ENCODE data around the gene CDH6.
"Not testable (repeated sequence)": the region's sequence is repeated elsewhere in the genome, so short reads cannot be mapped to it uniquely, and the experiment has no call there.

CDH6 gene

GRCh38 chr5:31350395-31350794 lies 156.9 kb downstream of the CDH6 start:
- H3K4me3 ChIP-seq (ENCODE audit: low read length) = no peak overlapping the region
- no peak for TF ChIP-seq ZNF274 (IDR thresholded peaks at IDR 0.05; ENCODE audit: low read depth, low read length)

GRCh38 chr5:31355337-31355736 lies 161.9 kb downstream of the CDH6 start:
- no peak for TF ChIP-seq ZNF274 (IDR thresholded peaks at IDR 0.05; ENCODE audit: low read depth, low read length)

DNA sequence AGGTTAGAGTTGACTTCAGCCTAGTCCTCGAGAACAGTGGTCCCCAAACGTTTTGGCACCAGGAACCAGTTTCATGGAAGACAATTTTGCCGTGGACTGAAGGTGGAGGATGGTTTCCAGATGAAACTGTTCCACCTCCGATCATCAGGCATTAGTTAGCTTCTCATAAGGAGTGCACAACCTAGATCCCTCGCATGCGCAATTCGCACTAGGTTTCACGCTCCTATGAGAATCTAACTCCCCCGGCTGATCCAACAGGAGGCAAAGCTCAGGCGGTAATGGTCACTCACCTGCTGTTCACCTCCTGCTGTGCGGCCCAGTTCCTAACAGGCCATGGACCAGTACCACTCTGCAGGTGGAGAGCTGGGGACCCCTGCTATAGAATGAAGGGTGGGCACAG lies 163.6 kb downstream of the CDH6 start:
- no peak overlapping the region for H3K4me3 ChIP-seq (ENCODE audit: low read length)
- TF ChIP-seq ZNF274 (IDR thresholded peaks at IDR 0.05; ENCODE audit: low read depth, low read length) = no peak

More at GRCh38 chr5:31355337-31355736, 161.9 kb downstream of the CDH6 start:
- no peak overlapping the region for H3K4me3 ChIP-seq (ENCODE audit: low read length)

DNA sequence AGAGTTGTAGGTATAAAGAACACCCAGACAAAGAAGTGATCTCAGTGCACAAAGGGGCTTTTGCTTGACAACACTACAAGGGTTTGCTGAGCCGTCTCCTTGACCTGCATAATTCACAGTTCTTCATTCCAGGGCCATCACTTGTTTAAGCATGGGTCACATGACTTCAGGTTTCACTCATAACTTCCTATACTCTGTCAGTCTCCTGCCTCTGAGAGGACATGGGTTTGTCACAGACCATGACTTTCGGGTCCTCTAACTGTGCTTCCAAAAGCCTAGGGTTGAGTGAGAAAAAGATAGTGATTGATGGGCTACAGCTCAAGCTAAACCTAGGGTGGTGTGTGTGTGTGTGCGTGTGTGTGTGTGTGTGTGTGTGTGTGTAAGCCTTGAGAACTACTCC lies 166.4 kb downstream of the CDH6 start:
- no peak for TF ChIP-seq ZNF274 (IDR thresholded peaks at IDR 0.05; ENCODE audit: low read depth, low read length)
- H3K4me3 ChIP-seq (ENCODE audit: low read length) = no peak overlapping the region

- TF ChIP-seq ZNF274 (IDR thresholded peaks at IDR 0.05; ENCODE audit: low read depth, low read length) = no peak
- no peak overlapping the region for H3K4me3 ChIP-seq (ENCODE audit: low read length)
These were observed 167.7 kb downstream of the CDH6 start for GRCh38 chr5:31361234-31361633.

DNA sequence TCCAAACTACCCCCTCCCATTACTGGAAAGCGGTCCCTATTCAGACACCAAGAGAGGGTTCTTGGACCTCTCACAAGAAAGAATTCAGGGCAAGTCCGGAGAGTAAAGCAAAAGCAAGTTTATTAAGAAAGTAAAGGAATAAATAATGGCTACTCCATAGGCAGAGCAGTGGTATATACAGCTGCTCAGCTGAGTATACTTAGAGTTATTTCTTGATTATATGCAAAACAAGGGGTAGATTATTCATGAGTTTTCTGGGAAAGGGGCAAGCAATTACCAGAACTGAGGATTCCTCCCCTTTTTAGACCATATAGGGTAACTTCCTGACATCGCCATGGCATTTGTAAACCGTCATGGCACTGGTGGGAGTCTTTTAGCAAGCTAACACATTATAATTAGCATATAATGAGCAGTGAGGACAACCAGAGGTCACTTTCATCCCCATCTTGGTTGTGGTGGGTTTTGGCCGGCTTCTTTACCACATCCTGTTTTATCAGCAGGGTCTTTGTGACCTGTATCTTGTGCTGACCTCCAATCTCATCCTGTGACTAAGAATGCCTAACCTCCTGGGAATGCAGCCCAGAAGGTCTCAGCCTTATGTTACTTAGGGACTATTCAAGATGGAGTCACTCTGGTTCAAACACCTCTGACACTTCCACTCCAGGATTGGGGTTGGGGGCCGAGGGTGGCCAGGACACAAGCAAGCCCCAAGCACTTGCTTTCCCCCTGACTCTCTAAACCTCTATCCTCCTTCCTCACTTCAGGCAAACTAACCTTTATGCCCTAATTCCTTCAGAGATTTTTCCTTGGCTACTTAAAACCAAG lies 168.4 kb downstream of the CDH6 start:
- not testable (repeated sequence) for H3K4me3 ChIP-seq (ENCODE audit: low read length)

DNA sequence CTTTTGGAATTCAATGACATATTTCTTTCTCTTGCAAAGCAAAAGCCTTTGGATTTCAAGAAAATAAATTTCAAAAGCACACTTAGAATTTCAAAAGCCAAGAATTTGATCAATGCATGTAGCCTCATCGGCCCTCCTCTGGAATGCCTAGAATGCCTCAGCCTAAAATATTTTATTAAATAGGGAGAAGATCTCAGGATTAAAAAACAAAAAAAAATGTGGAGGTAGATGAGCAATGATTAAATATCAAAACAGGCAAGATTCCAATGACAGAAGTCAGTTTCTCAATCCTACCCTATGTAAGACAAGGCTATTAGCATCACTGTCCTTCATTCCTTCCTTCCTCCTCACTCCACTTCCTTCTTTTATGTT lies 169.0 kb downstream of the CDH6 start:
- TF ChIP-seq ZNF274 (IDR thresholded peaks at IDR 0.05; ENCODE audit: low read depth, low read length) = no peak
- H3K4me3 ChIP-seq (ENCODE audit: low read length) = no peak overlapping the region

DNA sequence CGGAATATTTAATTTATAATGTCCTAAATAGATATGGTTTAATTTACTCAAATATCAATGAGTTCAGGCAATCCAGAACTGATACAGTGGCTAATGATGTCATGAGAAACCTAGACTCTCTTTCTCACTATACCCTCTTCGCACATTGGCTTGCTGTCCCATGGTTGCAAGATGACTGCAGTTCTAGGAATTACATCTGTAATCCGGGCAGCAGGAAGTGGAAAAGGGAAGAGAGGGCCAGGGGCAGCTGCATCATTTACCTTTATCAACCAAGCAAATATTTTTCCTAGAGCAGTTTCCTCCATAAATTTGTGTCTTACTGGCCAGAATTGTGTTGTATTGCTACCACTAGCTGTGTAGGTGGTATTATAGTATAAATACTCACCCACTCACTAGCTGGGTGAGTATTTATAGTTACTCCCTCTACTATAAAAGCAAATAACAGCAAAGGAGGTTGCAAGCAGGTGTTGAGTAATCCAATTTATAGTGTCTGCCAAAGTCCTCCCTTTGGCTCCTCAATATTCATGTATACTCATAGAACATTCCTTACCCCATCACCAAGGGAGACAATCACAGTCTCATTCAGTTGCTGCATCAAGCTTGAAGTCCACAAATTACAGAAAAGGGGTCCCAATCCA lies 169.6 kb downstream of the CDH6 start:
- H3K4me3 ChIP-seq (ENCODE audit: low read length) = no peak overlapping the region
- no peak for TF ChIP-seq ZNF274 (IDR thresholded peaks at IDR 0.05; ENCODE audit: low read depth, low read length)

DNA sequence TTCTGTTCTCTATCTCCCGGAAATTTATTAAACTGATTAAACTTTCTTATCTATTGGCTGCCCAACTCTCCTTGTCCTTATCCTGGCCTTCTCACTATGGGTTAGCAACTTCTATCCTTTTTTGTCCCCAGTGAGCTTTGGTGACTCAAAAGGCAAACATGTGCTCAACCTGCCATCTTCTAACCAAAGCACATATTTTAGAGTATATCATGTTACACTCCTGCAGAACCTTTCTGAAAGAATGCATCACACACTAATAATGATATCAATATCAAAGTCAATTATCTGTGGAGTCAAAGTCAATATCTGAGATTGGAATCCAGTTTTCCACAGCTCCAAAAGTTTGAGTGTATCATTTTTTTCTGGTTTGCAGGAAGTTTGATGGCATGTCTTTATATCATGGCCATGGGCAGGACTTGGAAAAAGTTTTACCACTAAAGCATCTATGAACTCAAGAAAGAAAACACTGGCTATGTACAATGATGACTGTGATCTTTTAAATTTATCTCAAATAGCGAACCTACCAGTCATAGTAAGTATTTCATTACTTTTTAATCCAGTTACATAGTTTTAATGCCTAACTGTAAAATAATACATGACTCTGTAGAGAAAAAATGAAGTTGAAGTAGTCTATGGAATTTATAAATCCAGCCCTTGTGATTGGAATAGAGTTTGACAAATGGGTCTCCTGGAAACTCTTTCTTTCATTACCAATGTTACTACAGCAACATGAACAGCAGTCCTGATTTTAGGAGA lies 171.6 kb downstream of the CDH6 start:
- no peak overlapping the region for H3K4me3 ChIP-seq (ENCODE audit: low read length)
- no peak for TF ChIP-seq ZNF274 (IDR thresholded peaks at IDR 0.05; ENCODE audit: low read depth, low read length)

- TF ChIP-seq ZNF274 (IDR thresholded peaks at IDR 0.05; ENCODE audit: low read depth, low read length) = no peak
- no peak overlapping the region for H3K4me3 ChIP-seq (ENCODE audit: low read length)
These were observed 172.3 kb downstream of the CDH6 start for GRCh38 chr5:31365776-31366175.

GRCh38 chr5:31366941-31367340 lies 173.5 kb downstream of the CDH6 start:
- no peak for TF ChIP-seq ZNF274 (IDR thresholded peaks at IDR 0.05; ENCODE audit: low read depth, low read length)
- no peak overlapping the region for H3K4me3 ChIP-seq (ENCODE audit: low read length)

DNA sequence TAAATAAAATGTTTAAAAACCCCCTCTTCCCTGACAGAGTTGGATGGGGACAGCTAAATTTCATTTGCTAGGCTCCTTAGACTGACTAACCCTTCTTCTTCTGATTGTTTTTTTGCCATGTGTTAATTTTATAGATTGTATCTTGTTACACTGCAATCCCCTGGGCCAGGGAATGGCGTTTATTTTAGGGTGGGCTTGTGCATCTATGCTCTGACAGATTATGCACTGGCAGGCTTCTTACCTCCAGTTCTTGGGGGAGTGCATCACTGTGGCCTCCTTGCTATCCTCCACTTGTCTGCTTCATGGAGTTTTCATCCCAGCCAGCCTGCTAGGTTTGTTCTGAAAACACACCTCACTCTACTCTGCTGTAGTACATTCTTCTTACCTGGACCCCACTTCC lies 178.6 kb downstream of the CDH6 start:
- no peak overlapping the region for H3K4me3 ChIP-seq (ENCODE audit: low read length)
- no peak for TF ChIP-seq ZNF274 (IDR thresholded peaks at IDR 0.05; ENCODE audit: low read depth, low read length)

- H3K4me3 ChIP-seq (ENCODE audit: low read length) = no peak overlapping the region
- TF ChIP-seq ZNF274 (IDR thresholded peaks at IDR 0.05; ENCODE audit: low read depth, low read length) = no peak
These were observed 182.7 kb downstream of the CDH6 start for GRCh38 chr5:31375999-31376720.

- TF ChIP-seq ZNF274 (IDR thresholded peaks at IDR 0.05; ENCODE audit: low read depth, low read length) = no peak
- H3K4me3 ChIP-seq (ENCODE audit: low read length) = no peak overlapping the region
These were observed 183.9 kb downstream of the CDH6 start for GRCh38 chr5:31377274-31377946.
